CD14-positive monocyte (primary cell): ENCODE results near the gene ALAS1. TPM values are rescaled to one million over a fixed set of nuclear protein-coding genes. Genes with fewer than 3 reads are reported as not detected.

Experiments used
- DNase-seq, 3 donors: peaks; one replicate each; pipeline ENCODE4 v3.0.0-alpha.2; 2011 to 2022
- H2AFZ ChIP-seq: 2 replicates; pipeline ENCODE4 v1.6.0; 2012; ENCODE audit warnings: mild to moderate bottlenecking, low read depth, low read length, inconsistent platforms; ENCODE audit not compliant: insufficient read depth, poor library complexity, severe bottlenecking
- H3K27ac ChIP-seq, 2 donors: 1 replicate in 1 of 2; 2 replicates in 1 of 2; pipeline ENCODE4 v1.5.1; 2012 to 2013; ENCODE audit warnings: low read length in 2 of 2, control low read depth in 1 of 2, inconsistent platforms in 1 of 2, low read depth in 1 of 2, mild to moderate bottlenecking in 1 of 2
- H3K27me3 ChIP-seq, 2 donors: one replicate each; pipeline versions ENCODE4 v1.6.0 to v1.6.1; 2011 to 2013; ENCODE audit warnings: low read length in 2 of 2; ENCODE audit not compliant: control insufficient read depth in 2 of 2, insufficient read depth in 2 of 2
- H3K36me3 ChIP-seq, 2 donors: replicated peaks in 1 of 2; 1 replicate in 1 of 2; 2 replicates in 1 of 2; pipeline versions ENCODE4 v1.5.1 to v1.6.1; 2012 to 2013; ENCODE audit warnings: low read length in 2 of 2, control low read depth in 1 of 2, inconsistent platforms in 1 of 2, mild to moderate bottlenecking in 1 of 2; ENCODE audit not compliant: insufficient read depth in 2 of 2, control insufficient read depth in 1 of 2
- H3K4me1 ChIP-seq, 2 donors: 1 replicate in 1 of 2; 2 replicates in 1 of 2; pipeline versions ENCODE4 v1.5.1 to v1.6.1; 2012 to 2013; ENCODE audit warnings: low read length in 2 of 2, control low read depth in 1 of 2, inconsistent platforms in 1 of 2, mild to moderate bottlenecking in 1 of 2, moderate library complexity in 1 of 2; ENCODE audit not compliant: insufficient read depth in 2 of 2, control insufficient read depth in 1 of 2
- H3K4me2 ChIP-seq: replicated peaks from 2 replicates; pipeline ENCODE3; 2012; ENCODE audit warnings: low read length, moderate library complexity, mild to moderate bottlenecking; ENCODE audit not compliant: poor library complexity, severe bottlenecking; ENCODE audit errors: extremely low read depth
- H3K4me3 ChIP-seq, 3 experiments: fragments of 200-600 bp in 1 of 3; sonication (generic) in 1 of 3; replicated peaks in 1 of 3; 1 replicate in 2 of 3; 2 replicates in 1 of 3; pipeline ENCODE4 v1.5.1; 2011 to 2013; ENCODE audit warnings: low read length in 3 of 3, mild to moderate bottlenecking in 3 of 3, control low read depth in 2 of 3, low read depth in 2 of 3, inconsistent platforms in 1 of 3, moderate library complexity in 1 of 3
- H3K79me2 ChIP-seq: 2 replicates; pipeline ENCODE4 v1.6.0; 2012; ENCODE audit warnings: mild to moderate bottlenecking, control low read depth, inconsistent platforms, low read length, moderate library complexity; ENCODE audit not compliant: insufficient read depth
- H3K9ac ChIP-seq: 2 replicates; pipeline ENCODE4 v1.6.0; 2017; ENCODE audit warnings: low read length, mild to moderate bottlenecking; ENCODE audit not compliant: insufficient read depth, poor library complexity, severe bottlenecking
- H3K9me3 ChIP-seq, 2 donors: replicated peaks in 1 of 2; 1 replicate in 1 of 2; 2 replicates in 1 of 2; pipeline versions ENCODE4 v1.5.1 to v1.6.1; 2012 to 2013; ENCODE audit warnings: low read length in 2 of 2, control low read depth in 1 of 2; ENCODE audit not compliant: control insufficient read depth in 1 of 2, insufficient read depth in 1 of 2
- H4K20me1 ChIP-seq: 2 replicates; pipeline ENCODE4 v1.6.0; 2012; ENCODE audit warnings: mild to moderate bottlenecking, low read length, control low read depth, moderate library complexity; ENCODE audit not compliant: insufficient read depth
- H3K27ac Mint-ChIP-seq, 7 donors: one replicate each; pipeline ENCODE4 v1.8.0; 2020; ENCODE audit warnings: mild to moderate bottlenecking in 7 of 7, mixed read lengths in 7 of 7, moderate library complexity in 6 of 7, inconsistent platforms in 2 of 7
- H3K27me3 Mint-ChIP-seq, 3 donors: one replicate each; pipeline ENCODE4 v1.8.0; 2021 to 2022; ENCODE audit warnings: low read depth in 3 of 3, mild to moderate bottlenecking in 3 of 3, mixed read lengths in 3 of 3, moderate library complexity in 3 of 3, inconsistent platforms in 1 of 3
- H3K36me3 Mint-ChIP-seq, 2 donors: one replicate each; pipeline ENCODE4 v1.8.0; 2020; ENCODE audit warnings: mixed read lengths in 2 of 2, inconsistent platforms in 1 of 2, mild to moderate bottlenecking in 1 of 2
- H3K4me1 Mint-ChIP-seq: one replicate; pipeline ENCODE4 v1.8.0; 2020; ENCODE audit warnings: mild to moderate bottlenecking, mixed read lengths
- H3K4me3 Mint-ChIP-seq, 2 donors: one replicate each; pipeline ENCODE4 v1.8.0; 2020; ENCODE audit warnings: mild to moderate bottlenecking in 2 of 2, mixed read lengths in 2 of 2, moderate library complexity in 1 of 2
- H3K9me3 Mint-ChIP-seq, 7 donors: one replicate each; pipeline ENCODE4 v1.8.0; 2020 to 2022; ENCODE audit warnings: mixed read lengths in 7 of 7, mild to moderate bottlenecking in 6 of 7, moderate library complexity in 6 of 7, inconsistent platforms in 2 of 7
- WGBS: methylation state at CpG from one replicate; pipeline ENCODE4 v1.1.5; 2013; ENCODE audit warnings: missing lambda C conversion rate; ENCODE audit not compliant: insufficient coverage; 5-methylcytosine and 5-hydroxymethylcytosine counted together
- intact Hi-C, 2 donors: fragments of 100-400 bp; cut with micrococcal nuclease; formaldehyde crosslinking; loops; one replicate each; pipeline versions ENCODE4 v1.15.0 to v1.15.1; 2023
- polyA plus RNA-seq, 3 donors: library from polyadenylated mRNA; depleted of rRNA in 1 of 3; unstranded in 2 of 3; stranded (reverse) in 1 of 3; fragments of 300-500 nt in 2 of 3; fragments of >200 nt in 1 of 3; fragmentation: Illumina TruSeq in 2 of 3; gene quantifications; 1 replicate in 2 of 3; 2 replicates in 1 of 3; pipeline ENCODE4 v1.2.3, GENCODE V29; 2012 to 2021
- TF ChIP-seq, protein P1 (sequence below): fragments of 200-600 bp; IDR thresholded peaks from one replicate; pipeline ENCODE4 v1.8.0; 2022; ENCODE audit warnings: antibody characterized with exemption, mild to moderate bottlenecking

The ALAS1 gene
- polyA plus RNA-seq, 3 donors = 20.9 to 84.7 (median 38.7) TPM

DNA sequence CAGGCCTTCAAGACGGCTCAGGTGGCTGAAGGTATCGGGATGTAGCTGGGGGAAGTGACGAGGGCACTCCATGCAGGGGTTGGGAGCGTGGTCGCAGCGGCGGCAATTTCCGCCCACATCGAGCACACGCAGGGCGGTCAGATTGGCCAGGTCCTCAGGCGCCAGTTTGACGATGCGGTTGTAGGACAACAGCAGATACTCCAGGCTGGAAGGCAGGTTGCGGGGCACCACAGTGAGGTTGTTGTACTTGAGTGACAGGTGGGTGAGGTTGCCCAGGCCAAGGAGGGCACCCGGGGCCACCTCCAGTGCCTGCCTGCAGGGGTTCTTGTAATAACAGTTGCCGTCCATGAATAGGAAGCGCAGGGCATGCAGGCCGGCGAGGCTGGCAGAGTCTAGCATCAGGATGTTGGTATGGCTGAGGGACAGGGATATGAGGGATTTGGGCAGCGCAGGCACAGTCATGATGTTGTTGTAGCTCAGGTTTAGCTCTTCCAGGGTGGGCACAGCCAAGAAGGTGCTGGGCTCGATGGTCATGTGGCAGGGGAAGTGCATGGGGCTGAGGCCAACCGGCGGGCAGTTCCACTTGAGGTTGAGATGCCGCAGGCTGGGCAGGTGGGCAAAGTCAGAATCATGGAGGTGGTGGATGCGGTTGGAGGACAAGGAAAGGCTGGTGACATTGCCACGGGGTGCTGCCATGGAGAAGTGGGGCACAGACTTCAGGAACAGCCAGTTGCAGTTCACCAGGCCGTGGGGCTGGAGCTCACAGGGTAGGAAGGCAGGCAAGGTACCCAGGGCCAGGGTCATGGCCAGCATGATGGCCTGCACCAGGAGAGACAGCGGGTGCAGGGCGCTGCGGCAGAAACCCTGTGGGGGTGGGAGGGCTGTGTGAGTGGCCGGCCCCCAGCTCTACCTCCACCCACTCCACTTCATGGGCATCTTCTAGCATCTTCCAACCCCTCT, 25.8 kb downstream of the ALAS1 start:
- Histone ChIP-seq H3K9ac (no peak overlapping the region), H3K4me1 (peaks cover 23 to 31% of the 10 kb centered on the region in 2 donors), H3K4me2 (no peak overlapping the region), H3K36me3 (peaks cover 15 to 25% of the 10 kb centered on the region in 2 donors), H4K20me1 (peaks cover 30% of the 10 kb centered on the region), H3K27me3 (no peaks in the 10 kb centered on the region), H2AFZ (no peak overlapping the region), H3K27ac (no peak overlapping the region), H3K9me3 (no peaks in the 10 kb centered on the region), H3K4me3 (no peak overlapping the region), H3K79me2 (no peaks in the 10 kb centered on the region)
- Mint-ChIP-seq H3K4me1 (peaks cover 39% of the 10 kb centered on the region), H3K27ac (no peak overlapping the region), H3K36me3 (peaks cover 40 to 41% of the 10 kb centered on the region in 2 donors), H3K4me3 (no peak overlapping the region), H3K27me3 (peaks cover 0 to 2% (median 1%) of the 10 kb centered on the region in 3 donors), H3K9me3 (no peaks in the 10 kb centered on the region)
- DNase-seq = no peak
- WGBS = 91% methylated on average over 25 of the region's 32 CpGs
- TF ChIP-seq, protein P1, sequence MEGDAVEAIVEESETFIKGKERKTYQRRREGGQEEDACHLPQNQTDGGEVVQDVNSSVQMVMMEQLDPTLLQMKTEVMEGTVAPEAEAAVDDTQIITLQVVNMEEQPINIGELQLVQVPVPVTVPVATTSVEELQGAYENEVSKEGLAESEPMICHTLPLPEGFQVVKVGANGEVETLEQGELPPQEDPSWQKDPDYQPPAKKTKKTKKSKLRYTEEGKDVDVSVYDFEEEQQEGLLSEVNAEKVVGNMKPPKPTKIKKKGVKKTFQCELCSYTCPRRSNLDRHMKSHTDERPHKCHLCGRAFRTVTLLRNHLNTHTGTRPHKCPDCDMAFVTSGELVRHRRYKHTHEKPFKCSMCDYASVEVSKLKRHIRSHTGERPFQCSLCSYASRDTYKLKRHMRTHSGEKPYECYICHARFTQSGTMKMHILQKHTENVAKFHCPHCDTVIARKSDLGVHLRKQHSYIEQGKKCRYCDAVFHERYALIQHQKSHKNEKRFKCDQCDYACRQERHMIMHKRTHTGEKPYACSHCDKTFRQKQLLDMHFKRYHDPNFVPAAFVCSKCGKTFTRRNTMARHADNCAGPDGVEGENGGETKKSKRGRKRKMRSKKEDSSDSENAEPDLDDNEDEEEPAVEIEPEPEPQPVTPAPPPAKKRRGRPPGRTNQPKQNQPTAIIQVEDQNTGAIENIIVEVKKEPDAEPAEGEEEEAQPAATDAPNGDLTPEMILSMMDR = no peak
- intact Hi-C loops = no loop called here

DNA sequence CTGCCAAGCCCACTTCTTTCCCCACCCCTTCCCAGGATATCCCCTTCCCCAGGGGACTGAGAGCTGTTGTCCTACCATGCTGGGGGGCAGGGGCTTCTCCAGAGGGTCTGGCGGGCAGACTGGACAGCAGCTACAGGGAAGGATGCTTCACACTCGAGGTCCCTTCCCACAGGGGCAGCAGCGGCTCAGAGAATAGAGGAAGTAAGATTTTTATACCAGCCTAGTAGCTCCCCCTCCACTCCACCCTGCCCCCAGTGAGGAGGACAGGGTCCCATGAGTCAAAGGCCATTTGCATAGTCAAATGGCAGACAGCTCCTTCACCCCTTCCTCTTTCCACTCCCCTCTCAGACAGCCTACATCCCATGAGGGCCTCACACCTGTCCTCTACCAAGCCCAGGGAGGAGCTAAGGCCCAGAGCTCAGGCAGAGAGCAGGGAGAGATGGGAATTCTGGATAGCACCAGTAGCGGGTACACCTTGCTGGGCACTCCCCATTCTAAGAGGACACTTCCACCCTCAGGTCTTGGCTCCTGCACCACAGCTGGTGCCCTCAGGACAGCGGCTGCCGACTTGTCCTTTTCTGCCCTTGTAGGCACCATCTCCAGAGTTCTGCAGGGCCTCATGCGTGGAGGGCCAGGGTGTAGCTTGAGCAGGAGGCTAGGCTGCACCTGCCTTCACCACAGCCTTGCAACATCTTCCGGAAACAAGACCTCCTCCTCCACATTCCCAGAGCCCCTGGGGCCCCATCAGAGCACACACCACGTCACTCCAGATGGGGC, 27.7 kb downstream of the ALAS1 start, which contains the start of gene TLR9:
TLR9 (minus strand) TSS at position 194 of the 777 bp plus-strand sequence; CDS start at position 78, 116 bp downstream.
- Mint-ChIP-seq H3K36me3 (peaks cover 59 to 60% of the 10 kb centered on the region in 2 donors), H3K27me3 (peaks cover 0 to 2% (median 1%) of the 10 kb centered on the region in 3 donors), H3K4me1 (peaks cover 29% of the 10 kb centered on the region), H3K9me3 (no peaks in the 10 kb centered on the region), H3K4me3 (peak within 1 kb of the TSS in 1 of 2 donors; percentile 47), H3K27ac (peak within 1 kb of the TSS; percentile 30 to 86 (median 77))
- peaks cover 19 to 22% of the 10 kb centered on the region in 2 donors for H3K4me1 ChIP-seq
- no peak within 1 kb of the TSS for H3K4me3 ChIP-seq
- H3K27me3 ChIP-seq = no peaks in the 10 kb centered on the region
- no peak within 1 kb of the TSS for H2AFZ ChIP-seq
- intact Hi-C loops = no loop called here
- H4K20me1 ChIP-seq = peaks cover 49% of the 10 kb centered on the region
- H3K4me2 ChIP-seq = peak within 1 kb of the TSS; percentile 10
- peaks cover 34 to 44% of the 10 kb centered on the region in 2 donors for H3K36me3 ChIP-seq
- 4% methylated on average over 5 of the region's 9 CpGs for WGBS
- peak within 1 kb of the TSS in 1 of 2 donors; percentile 60 for H3K27ac ChIP-seq
- H3K79me2 ChIP-seq = peaks cover 2% of the 10 kb centered on the region
- H3K9me3 ChIP-seq = no peaks in the 10 kb centered on the region
- TF ChIP-seq, protein P1 = no peak
- H3K9ac ChIP-seq = peak within 1 kb of the TSS; percentile 27
- peak; percentile 84 to 91 (median 85) for DNase-seq
